Mucosa of stomach (tissue), 1 donor: ENCODE results near the gene FBXL13.
"Not testable (repeated sequence)": the region's sequence is repeated elsewhere in the genome, so short reads cannot be mapped to it uniquely, and the experiment has no call there.

ENCODE experiments used
- H3K27me3 ChIP-seq: one replicate; pipeline ENCODE4 v1.7.0; 2013; ENCODE audit warnings: mild to moderate bottlenecking, low read length; ENCODE audit not compliant: control insufficient read depth, insufficient read depth
- H3K36me3 ChIP-seq: one replicate; pipeline ENCODE4 v1.7.0; 2013; ENCODE audit warnings: low read length; ENCODE audit not compliant: control insufficient read depth, insufficient read depth
- H3K4me1 ChIP-seq: one replicate; pipeline ENCODE4 v1.7.0; 2013; ENCODE audit warnings: mild to moderate bottlenecking, low read length; ENCODE audit not compliant: control insufficient read depth, insufficient read depth
- H3K4me3 ChIP-seq: one replicate; pipeline ENCODE4 v1.7.0; 2013; ENCODE audit warnings: low read length
- H3K9ac ChIP-seq: one replicate; pipeline ENCODE4 v1.7.0; 2013; ENCODE audit warnings: mild to moderate bottlenecking, low read length, moderate library complexity
- H3K9me3 ChIP-seq: one replicate; pipeline ENCODE4 v1.7.0; 2013; ENCODE audit warnings: mild to moderate bottlenecking, low read length, moderate library complexity; ENCODE audit not compliant: control insufficient read depth
- donor health status: Pancreatic carcinoma.

FBXL13 gene

DNA sequence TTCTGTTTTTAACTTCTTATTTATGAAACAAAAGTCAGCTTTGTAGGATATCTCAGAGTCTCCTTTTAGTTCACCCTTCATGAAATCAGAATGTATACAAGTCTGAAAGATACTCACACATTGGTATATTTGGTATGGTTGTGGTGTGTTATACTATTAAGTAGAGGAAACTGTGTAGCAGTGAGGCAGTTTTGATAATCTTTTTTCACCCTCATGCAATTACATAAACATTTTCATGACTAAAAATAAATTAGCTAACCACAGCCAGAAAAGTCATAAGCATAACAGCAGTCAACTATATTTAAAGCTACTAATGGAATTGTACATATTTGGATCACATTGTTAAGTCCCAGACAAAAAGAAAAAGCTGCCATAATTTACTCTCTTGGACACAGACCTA, 263.7 kb downstream of the FBXL13 start:
- H3K27me3 ChIP-seq: no peaks in the 10 kb centered on the region
- no peaks in the 10 kb centered on the region for H3K9me3 ChIP-seq
- H3K4me3 ChIP-seq: no peak overlapping the region
- no peaks in the 10 kb centered on the region for H3K36me3 ChIP-seq
- peaks cover 29% of the 10 kb centered on the region for H3K4me1 ChIP-seq
- no peak overlapping the region for H3K9ac ChIP-seq

DNA sequence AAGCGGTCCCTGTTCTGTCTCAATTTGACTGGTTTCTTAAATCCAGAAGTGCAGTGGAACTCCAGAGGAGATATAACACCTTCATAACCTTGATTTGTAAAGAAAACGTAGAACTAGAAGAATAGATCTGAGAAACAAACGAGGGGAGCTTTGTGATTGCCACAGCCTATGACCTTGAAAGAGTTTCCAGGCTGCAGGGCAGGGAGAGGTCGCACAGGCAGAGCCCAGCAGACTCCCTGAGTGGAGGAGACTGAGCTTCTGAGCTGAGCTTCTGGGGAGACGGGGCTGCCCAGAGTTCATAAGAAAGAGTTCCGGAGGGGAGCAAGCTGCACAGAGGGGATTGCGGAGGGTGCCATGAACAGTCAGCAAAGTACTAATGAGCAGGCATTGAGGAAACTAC, 268.0 kb downstream of the FBXL13 start:
- Histone ChIP-seq H3K9ac (no peak overlapping the region), H3K36me3 (no peaks in the 10 kb centered on the region), H3K4me3 (no peak overlapping the region), H3K4me1 (peaks cover 5% of the 10 kb centered on the region), H3K27me3 (no peaks in the 10 kb centered on the region), H3K9me3 (no peaks in the 10 kb centered on the region)

DNA sequence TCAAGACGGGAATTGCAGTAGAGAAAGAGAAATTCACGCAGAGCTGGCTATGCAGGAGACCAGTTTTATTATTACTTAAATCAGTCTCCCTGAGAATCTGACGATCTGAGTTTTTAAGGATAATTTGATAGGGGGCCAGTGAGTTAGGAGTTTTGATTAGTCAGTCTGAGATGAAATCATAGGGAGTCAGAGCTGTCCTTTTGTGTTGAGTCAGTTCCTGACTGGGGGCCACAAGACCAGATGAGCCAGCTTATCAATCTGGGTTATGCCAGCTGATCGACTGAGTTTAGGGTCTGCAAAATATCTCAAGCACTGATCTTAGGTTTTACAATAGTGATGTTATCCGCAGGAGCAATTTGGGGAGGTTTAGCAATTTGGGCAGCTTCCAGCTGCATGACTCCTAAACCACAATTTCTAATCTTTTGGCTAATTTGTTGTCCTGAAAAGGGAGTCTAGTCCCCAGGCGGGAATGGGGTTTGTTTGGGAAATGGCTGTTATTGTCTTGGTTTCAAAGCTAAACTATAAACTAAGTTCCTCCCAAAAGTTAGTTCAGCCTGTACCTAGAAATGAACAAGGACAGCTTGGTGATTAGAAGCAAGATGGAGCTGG, 278.5 kb downstream of the FBXL13 start:
- H3K27me3 ChIP-seq, H3K4me1 ChIP-seq, H3K9me3 ChIP-seq, H3K36me3 ChIP-seq, H3K4me3 ChIP-seq, H3K9ac ChIP-seq: not testable (repeated sequence)

DNA sequence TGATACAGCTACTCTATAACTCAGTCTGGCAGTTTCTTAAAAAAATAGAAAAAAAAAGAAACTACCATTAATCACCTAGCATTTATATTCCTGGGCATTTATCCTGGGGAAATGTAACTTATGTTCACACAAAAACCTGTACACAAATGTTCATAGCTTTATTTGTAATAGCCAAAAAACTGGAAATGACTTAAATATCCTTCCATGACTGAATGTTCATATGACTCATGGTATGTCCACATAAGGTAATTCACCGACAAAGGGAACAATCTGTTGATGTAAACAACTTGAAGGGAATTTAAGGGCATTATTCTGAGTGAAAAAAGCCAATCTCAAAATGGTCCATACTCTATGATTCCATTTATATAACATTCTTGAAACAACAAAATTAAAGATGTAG, 280.0 kb downstream of the FBXL13 start:
- not testable (repeated sequence) for H3K36me3 ChIP-seq, H3K9me3 ChIP-seq, H3K27me3 ChIP-seq, H3K4me1 ChIP-seq, H3K9ac ChIP-seq, H3K4me3 ChIP-seq

DNA sequence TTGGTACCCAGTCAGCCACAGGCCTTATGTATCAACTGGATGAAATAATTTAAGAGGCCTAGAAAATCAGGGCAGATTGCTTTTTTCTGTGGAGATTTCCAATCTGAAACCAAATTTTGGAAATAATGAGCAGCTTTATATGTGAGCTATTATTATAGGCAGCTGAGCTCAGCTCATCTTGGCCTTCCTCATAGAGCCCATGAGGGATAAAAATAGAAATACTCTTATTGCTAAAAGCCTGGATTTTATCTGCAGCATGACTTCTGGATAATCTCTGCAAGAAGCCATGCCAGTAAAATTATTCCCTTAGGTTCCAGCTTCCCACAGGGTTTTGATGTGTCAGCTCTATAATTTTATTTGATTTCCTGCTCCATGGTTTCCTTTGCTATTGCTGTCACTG, 282.8 kb downstream of the FBXL13 start:
- not testable (repeated sequence) for H3K27me3 ChIP-seq, H3K9ac ChIP-seq, H3K4me3 ChIP-seq, H3K4me1 ChIP-seq, H3K36me3 ChIP-seq, H3K9me3 ChIP-seq

DNA sequence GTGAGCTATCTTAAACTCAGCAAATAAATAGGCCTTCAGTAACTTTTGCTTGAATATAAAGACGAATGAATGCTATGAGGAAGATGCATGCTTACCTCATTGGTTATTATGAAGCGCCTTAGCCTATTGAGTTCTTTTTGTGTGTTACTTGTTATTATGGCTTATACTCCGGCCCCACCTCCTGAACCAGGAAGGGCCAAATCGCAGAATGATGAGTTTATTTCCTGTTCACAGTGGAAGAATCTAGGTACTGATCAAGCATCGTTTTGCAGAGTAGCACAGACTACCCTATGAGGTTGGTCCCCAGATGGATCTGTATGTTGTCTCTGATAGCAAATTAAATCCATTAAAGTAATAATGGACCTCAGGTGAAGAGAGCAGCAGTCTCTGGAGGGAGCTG, 283.2 kb downstream of the FBXL13 start:
- not testable (repeated sequence) for H3K4me3 ChIP-seq, H3K9ac ChIP-seq, H3K27me3 ChIP-seq, H3K4me1 ChIP-seq, H3K36me3 ChIP-seq, H3K9me3 ChIP-seq

DNA sequence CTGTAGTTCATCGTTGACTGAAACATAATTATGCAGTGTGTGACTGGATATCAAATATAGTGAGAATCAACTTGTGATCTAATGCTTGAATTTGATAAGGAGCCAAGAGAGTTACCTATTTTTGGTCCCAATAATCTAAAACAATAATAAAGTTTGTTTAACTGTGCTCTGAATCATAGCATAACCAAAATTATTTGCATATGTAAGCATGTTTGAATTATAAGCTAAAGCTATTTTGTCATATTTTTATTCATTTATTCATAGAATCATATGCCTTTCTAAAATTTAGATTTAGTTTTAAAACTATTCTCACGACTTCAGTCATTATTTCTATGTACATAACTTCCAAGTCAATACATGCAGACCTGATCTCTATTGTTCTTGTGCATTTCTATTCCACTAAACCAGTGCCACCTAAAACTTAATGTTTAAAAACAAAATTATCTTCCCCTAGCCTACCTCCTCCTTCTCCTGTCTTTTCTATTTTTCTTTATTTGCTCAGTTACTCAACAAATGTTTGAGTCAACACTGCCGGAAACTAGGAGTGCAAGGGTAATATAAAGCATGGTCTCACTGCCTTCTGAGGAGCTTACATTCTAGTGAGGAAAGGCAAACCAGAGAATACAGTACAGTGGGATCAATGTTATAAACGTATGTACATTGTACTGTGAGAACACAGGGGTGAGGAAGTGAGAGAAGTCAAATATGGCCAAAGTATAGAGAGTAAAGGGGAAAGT, 284.1 kb downstream of the FBXL13 start:
- H3K9me3 ChIP-seq, H3K36me3 ChIP-seq, H3K27me3 ChIP-seq, H3K4me1 ChIP-seq, H3K4me3 ChIP-seq, H3K9ac ChIP-seq: not testable (repeated sequence)

DNA sequence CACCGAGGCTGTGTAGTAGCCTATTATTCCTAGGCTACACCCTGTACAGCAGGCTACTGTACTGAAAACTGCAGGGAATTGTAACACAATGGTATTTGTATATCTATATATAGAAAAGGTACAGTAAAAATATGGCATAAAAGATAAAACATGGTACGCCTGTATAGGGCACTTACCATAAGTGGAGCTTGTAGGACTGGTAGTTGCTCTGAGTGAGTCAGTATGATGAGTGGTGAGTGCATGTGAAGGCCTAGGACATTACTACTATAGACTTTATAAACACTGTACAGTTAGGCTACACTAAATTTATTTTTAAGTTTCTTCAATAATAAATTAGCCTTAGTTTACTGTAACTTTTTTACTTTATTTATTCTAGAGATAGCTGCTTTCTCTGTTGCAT, 285.8 kb downstream of the FBXL13 start:
- not testable (repeated sequence) for H3K36me3 ChIP-seq, H3K9me3 ChIP-seq, H3K27me3 ChIP-seq, H3K4me3 ChIP-seq, H3K9ac ChIP-seq, H3K4me1 ChIP-seq

DNA sequence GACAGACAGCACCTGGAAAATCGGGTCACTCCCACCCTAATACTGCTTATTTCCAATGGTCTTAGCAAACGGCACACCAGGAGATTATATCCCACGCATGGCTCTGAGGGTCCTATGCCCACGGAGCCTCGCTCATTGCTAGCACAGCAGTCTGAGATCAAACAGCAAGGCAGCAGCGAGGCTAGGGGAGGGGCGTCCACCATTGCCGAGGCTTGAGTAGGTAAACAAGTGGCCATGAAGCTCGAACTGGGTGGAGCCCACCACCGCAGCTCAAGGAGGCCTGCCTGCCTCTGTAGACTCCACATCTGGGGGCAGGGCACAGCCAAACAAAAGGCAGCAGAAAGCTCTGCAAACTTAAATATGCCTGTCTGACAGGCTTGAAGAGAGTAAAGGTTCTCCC, 293.7 kb downstream of the FBXL13 start:
- not testable (repeated sequence) for H3K36me3 ChIP-seq, H3K27me3 ChIP-seq, H3K9me3 ChIP-seq, H3K9ac ChIP-seq, H3K4me3 ChIP-seq, H3K4me1 ChIP-seq

DNA sequence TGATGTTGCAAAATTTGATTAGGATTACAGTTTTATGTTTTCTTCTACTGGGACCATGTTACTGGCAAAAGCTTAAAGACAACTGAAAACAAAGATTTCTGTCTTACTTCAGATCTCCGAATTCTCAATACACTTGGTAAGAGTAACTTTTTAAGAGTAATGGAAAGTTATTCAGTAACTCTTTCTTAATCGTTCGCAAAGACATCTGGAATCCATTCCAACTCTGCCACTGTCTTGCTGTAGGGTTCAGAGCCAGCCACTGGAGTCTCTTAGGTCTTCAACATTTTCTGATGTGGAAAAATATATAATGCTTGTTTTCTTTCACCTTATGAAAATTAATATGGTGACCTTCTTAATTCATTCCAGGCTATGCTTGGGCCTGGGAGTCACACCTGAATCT, 295.9 kb downstream of the FBXL13 start:
- not testable (repeated sequence) for H3K36me3 ChIP-seq, H3K4me1 ChIP-seq, H3K27me3 ChIP-seq, H3K9me3 ChIP-seq, H3K4me3 ChIP-seq, H3K9ac ChIP-seq

DNA sequence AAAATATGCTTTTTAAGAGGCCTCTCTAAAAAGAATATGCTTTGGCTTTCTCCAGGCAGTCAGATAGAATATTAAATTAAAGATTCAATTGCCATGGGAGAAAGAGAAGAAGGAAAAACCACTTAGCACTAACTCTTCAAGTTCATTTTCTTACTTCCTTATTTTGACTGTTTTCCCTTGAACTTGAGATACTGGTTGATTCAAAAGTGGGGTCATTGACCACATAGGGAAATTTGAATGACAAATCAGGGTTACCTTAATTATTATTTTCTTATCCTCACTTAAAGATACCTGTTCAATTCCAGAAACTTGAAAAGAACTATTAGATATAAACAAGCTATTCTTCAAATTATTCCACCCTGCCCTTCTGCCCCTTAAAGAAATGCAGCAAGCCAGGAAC, 298.4 kb downstream of the FBXL13 start:
- not testable (repeated sequence) for H3K27me3 ChIP-seq, H3K9me3 ChIP-seq

DNA sequence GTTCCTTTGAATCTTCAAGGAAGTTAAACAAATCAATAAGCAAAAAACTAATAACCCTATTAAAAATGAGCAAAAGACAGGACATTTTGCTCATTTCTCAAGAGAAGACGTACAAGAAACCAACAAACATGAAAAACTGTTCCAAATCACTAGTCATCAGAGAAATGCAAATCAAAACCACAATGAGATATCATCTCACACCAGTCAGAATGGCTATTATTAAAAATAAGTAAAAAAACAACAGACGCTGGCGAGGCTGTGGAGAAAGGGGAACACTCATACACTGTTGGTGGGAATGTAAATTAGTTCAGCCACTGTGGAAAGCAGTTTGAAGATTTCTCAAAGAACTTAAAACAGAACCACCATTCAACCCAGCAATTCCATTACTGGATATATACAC, 304.1 kb downstream of the FBXL13 start:
- not testable (repeated sequence) for H3K27me3 ChIP-seq, H3K9ac ChIP-seq, H3K4me3 ChIP-seq, H3K36me3 ChIP-seq, H3K4me1 ChIP-seq, H3K9me3 ChIP-seq

More for the DNA sequence above, 298.4 kb downstream of the FBXL13 start:
- not testable (repeated sequence) for H3K4me1 ChIP-seq, H3K36me3 ChIP-seq, H3K4me3 ChIP-seq, H3K9ac ChIP-seq

DNA sequence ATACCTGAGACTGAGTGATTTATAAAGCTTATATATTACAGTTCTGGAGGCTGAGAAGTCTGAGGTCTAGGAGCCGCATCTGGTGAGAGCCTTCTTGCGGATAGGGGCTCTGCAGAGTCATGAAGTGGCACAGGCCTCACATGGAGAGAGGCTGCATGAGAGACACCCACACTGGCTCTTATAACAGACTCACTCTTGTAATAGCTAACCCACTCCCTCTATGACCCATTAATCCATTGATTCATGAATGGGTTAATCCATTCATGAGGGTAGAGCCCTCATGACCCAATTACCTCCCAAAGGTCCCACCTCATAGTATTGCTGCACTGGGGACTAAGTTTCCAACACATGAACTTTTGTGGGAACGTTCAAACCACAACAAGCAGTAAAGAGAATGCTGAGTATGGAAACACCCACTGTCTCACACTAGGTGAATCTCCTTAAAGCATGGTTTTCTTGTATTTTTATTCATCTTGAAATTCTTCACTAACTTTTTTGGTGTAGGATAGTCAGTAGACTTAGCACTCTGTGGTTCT, 304.9 kb downstream of the FBXL13 start:
- H3K27me3 ChIP-seq, H3K4me1 ChIP-seq, H3K9ac ChIP-seq, H3K4me3 ChIP-seq, H3K36me3 ChIP-seq, H3K9me3 ChIP-seq: not testable (repeated sequence)
